Measurements from ENCODE around the gene KATNB1.

DNA sequence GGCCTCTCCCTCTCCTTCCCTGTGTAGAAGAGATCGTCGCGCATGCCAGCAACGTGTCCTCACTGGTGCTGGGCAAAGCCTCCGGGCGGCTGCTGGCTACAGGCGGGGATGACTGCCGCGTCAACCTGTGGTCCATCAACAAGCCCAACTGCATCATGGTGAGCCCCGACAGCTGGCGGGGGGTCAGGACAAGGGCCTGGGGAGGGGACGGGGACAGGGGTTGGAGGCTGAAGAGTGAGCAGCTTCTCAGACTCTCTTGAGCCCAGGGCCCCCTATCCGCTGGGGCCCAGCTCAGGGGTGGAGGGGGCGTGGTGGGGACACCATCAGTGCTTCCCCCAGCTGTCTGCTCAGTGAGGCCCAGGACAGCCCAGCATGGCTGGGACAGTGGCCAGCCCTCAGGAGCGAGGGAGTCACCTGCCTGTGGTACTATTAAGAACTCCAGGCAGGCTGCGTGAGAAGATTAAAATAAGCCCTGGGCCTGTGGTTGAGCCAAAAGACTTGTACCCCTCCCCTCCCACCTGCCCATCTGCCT lies 6.2 kb downstream of the KATNB1 start:
- TF ChIP-seq, protein P1, sequence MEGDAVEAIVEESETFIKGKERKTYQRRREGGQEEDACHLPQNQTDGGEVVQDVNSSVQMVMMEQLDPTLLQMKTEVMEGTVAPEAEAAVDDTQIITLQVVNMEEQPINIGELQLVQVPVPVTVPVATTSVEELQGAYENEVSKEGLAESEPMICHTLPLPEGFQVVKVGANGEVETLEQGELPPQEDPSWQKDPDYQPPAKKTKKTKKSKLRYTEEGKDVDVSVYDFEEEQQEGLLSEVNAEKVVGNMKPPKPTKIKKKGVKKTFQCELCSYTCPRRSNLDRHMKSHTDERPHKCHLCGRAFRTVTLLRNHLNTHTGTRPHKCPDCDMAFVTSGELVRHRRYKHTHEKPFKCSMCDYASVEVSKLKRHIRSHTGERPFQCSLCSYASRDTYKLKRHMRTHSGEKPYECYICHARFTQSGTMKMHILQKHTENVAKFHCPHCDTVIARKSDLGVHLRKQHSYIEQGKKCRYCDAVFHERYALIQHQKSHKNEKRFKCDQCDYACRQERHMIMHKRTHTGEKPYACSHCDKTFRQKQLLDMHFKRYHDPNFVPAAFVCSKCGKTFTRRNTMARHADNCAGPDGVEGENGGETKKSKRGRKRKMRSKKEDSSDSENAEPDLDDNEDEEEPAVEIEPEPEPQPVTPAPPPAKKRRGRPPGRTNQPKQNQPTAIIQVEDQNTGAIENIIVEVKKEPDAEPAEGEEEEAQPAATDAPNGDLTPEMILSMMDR (IDR thresholded peaks at IDR 0.05) = no peak
- TF ChIP-seq, protein P2, sequence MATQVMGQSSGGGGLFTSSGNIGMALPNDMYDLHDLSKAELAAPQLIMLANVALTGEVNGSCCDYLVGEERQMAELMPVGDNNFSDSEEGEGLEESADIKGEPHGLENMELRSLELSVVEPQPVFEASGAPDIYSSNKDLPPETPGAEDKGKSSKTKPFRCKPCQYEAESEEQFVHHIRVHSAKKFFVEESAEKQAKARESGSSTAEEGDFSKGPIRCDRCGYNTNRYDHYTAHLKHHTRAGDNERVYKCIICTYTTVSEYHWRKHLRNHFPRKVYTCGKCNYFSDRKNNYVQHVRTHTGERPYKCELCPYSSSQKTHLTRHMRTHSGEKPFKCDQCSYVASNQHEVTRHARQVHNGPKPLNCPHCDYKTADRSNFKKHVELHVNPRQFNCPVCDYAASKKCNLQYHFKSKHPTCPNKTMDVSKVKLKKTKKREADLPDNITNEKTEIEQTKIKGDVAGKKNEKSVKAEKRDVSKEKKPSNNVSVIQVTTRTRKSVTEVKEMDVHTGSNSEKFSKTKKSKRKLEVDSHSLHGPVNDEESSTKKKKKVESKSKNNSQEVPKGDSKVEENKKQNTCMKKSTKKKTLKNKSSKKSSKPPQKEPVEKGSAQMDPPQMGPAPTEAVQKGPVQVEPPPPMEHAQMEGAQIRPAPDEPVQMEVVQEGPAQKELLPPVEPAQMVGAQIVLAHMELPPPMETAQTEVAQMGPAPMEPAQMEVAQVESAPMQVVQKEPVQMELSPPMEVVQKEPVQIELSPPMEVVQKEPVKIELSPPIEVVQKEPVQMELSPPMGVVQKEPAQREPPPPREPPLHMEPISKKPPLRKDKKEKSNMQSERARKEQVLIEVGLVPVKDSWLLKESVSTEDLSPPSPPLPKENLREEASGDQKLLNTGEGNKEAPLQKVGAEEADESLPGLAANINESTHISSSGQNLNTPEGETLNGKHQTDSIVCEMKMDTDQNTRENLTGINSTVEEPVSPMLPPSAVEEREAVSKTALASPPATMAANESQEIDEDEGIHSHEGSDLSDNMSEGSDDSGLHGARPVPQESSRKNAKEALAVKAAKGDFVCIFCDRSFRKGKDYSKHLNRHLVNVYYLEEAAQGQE (IDR thresholded peaks at IDR 0.05; ENCODE audit: low read depth, low read length) = no peak
- TF ChIP-seq POLR2AphosphoS5 (IDR thresholded peaks at IDR 0.05; ENCODE audit: low read depth, low read length) (no peak), RAD21 (IDR thresholded peaks at IDR 0.05; ENCODE audit: low read length) (no peak), TAF1 (IDR thresholded peaks at IDR 0.05; ENCODE audit: borderline replicate concordance, low read depth, low read length) (no peak), FOXJ3 (CRISPR knock-in tag; IDR thresholded peaks at IDR 0.05) (no peak), TCF12 (IDR thresholded peaks at IDR 0.05) (no peak)
- TF ChIP-seq, protein P3, sequence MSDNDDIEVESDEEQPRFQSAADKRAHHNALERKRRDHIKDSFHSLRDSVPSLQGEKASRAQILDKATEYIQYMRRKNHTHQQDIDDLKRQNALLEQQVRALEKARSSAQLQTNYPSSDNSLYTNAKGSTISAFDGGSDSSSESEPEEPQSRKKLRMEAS (IDR thresholded peaks at IDR 0.05; ENCODE audit: low read depth) = no peak
